HG02759 (cell line): ENCODE measurements around the gene SCG2.
A peak's percentile ranks its signal among the peaks of the same experiment; 100 is the strongest.

Source experiments
- ATAC-seq: cut with Tn5 transposase; IDR thresholded peaks from one replicate; pipeline ENCODE4 v1.9.1; 2021; ENCODE audit warnings: mild to moderate bottlenecking, moderate library complexity; ENCODE audit not compliant: unreplicated experiment

The SCG2 gene, protein sequence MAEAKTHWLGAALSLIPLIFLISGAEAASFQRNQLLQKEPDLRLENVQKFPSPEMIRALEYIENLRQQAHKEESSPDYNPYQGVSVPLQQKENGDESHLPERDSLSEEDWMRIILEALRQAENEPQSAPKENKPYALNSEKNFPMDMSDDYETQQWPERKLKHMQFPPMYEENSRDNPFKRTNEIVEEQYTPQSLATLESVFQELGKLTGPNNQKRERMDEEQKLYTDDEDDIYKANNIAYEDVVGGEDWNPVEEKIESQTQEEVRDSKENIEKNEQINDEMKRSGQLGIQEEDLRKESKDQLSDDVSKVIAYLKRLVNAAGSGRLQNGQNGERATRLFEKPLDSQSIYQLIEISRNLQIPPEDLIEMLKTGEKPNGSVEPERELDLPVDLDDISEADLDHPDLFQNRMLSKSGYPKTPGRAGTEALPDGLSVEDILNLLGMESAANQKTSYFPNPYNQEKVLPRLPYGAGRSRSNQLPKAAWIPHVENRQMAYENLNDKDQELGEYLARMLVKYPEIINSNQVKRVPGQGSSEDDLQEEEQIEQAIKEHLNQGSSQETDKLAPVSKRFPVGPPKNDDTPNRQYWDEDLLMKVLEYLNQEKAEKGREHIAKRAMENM

GRCh38 chr2:223601932-223602666 lies at the start of gene SCG2:
Gene SCG2 (minus strand): TSS chr2:223602361. CDS start chr2:223599282, 3,079 bp downstream.
- ATAC-seq: peak; percentile 82

DNA sequence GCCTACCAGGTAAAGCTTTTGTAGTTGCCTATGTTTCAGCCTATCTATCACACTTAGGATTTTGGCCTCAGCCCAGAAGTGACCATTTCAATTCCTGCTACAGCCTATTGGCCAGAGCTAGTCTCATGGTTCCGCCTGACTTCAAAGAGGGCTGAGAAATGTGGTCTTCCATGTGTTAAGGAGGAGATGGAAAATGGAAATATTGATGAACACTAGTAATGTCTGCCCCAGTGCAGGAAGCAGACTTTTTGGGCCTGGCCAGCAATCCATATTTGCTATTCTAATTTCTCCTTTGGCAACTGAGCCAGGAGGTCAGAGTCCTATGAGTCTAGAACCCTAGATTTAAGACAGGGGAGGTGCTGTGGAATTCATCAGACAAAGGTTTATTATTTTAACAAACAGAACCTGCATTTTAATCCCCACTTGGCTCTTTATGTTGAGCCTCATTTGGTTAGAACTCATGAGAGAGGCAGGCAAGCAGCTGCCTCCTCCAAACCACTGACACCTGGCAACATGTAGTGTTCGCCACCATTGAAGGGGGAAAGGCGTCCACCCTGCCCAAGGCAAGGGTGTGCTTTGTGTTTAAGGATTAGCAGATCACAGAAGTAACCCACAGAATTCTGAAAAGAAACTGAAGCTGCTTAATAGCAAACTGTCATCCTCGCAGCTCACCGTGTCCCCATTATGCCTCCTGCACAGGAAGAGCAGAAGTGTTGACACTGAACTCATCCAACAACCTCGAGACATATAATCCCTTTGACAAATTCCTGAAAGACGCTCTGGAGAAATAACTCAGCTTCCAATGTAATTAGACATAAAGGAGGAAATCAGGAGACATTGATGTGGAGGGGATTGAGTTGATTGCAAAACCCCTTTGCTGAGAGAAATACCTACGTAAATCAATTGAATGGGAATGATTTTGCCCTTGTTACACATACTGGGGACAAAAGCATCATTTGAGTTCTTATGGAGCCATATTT lies 47.7 kb upstream of the SCG2 start:
- ATAC-seq: no peak

DNA sequence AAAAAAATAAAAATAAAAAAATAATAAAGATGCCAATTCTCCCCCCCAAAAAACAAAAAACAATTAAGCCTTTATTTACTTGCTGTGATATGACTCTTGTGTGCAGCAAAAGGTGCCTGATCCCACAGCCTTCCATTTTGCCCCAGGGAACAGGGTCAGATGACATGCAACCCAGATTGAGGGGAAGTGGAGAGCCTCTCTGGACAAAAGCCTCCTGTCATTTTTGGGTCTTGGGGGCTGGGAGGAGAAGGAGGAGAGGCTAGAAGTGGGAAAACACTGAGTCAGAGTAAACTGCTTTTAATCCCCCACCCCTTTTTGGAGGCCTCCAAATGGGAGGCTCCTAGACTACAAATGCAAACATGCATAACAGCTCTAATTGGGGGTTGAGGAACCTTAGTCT lies 46.6 kb upstream of the SCG2 start:
- ATAC-seq: no peak

DNA sequence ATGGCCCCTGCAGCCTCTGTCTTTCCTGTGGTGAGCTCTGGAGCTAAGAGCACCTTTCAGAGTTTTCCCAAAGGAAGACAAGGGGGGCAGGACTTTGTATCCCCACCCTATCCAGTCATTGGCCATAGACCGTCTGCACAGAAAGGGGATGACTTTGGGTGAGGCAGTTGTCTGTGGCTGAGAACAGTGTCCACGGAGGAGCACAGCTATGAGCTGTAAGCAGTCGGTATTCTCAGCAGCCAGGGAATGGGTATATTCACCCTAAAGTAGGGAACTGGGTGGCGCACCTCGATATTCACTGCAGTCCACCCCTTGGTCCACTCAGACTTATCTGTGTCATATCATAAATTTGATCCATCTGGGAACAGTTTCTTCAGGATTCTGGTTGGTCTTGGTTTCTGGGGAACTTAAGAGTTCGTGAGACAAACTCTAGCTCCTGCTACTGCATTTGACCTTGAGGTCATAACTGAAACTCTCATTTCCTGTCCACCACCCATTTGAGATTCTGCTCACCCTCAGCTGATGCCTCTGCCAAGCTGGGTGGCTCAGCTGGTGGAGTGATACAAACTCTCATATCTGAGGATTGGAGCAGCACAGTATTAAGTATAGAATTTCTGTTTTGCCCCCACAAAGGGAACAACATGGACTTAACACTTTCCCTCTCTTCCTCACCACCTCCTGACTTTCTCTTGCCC lies 45.2 kb upstream of the SCG2 start:
- peak; percentile 87 for ATAC-seq

GRCh38 chr2:223644136-223644535 lies 42.0 kb upstream of the SCG2 start:
- no peak for ATAC-seq

GRCh38 chr2:223643309-223643708 lies 41.1 kb upstream of the SCG2 start:
- ATAC-seq: no peak

GRCh38 chr2:223642506-223642905 lies 40.3 kb upstream of the SCG2 start:
- ATAC-seq: no peak

GRCh38 chr2:223641082-223641481 lies 38.9 kb upstream of the SCG2 start:
- no peak for ATAC-seq

DNA sequence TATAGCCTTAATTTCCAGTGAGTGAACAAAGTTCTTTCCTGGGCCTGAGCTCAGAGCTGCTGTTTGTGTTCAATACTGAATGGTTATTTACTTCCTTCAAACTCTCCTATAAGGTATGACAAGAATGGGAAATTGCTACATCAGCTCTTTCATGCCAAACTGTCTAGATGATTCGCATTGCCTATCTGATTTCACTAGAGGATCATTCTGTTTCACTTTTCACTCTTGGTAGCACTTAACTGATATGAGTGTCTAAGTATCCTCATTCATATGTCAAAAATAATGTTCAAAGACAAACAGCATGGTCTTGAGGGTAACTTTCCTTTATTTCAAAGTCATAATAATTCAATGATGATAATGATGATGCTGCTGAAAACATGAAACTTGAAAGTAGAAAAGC lies 32.9 kb upstream of the SCG2 start:
- no peak for ATAC-seq

GRCh38 chr2:223634238-223634637 lies 32.1 kb upstream of the SCG2 start:
- no peak for ATAC-seq

DNA sequence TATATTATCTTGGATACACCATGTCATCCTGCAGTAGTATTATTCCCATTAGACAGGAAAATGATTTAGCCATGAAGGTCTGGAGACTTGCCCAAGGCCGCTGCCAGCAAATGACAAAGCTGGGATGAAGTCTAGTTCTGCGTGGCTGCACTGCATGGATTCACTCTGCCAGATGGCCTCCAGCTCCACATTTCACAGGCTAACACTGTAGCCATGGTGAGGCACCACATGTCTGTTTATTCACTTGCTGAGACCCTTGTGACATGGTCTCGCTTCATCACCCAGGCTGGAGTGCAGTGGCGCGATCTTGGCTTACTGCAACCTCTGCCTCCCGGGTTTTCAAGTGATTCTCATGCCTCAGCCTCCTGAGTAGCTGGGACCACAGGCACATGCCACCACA lies 31.5 kb upstream of the SCG2 start:
- no peak for ATAC-seq

GRCh38 chr2:223632826-223633225 lies 30.7 kb upstream of the SCG2 start:
- no peak for ATAC-seq

DNA sequence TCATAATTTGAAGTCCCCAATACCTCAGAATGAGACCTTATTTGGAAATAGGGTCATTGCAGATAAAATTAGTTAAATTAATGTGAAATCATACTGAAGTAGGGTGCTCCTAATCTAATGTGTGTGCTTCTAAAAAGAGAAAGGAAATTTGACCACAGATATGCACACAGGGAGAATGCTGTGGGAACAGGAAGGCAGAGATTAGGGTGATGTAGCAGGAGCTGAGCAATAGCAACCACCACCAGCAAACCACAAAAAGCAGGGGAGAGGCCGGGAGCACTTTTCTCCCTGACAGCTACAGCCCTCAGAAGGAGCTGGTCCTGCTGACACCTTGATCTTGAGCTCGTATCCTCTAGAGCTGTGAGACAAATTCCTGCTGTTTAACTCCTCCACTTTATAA lies 24.6 kb upstream of the SCG2 start:
- no peak for ATAC-seq

DNA sequence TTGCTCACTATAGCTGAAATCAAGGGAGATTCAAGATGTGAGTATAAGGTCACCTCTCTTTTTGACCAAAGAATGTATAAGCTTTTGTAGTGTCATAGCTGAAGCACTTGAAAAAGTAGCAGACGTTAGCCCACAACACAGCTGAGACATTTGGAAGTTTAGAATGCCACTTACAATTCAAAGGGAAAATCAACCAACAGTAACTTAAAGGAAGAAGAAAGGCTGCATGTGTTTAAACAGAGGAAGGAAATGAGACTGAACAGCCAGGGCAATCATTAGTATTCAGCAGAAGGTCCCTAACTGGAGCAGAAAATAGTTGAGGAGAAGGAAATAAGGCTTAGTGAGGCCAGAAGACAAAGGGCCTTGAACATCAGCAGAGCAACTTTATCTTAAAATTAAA lies 23.5 kb upstream of the SCG2 start:
- ATAC-seq: no peak

DNA sequence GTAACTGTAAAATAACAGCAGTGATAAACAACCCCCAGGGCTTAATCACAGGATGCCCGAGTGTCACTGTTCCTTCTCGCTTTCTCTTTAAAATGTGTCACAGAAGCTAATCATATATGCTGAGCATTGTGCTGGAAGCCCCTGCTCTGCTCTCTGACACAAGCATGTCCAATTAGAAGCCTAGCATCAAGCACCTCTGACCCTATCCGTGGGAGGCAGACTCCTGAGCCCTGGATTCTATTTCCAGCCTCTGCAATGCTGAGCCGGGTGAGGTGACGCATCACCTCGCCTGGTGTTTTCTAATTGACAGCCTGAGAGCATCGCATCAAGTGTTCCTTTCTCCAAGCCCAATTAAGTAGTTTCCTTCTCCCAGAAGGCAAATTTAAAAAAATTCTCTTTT lies 19.7 kb upstream of the SCG2 start:
- ATAC-seq: no peak

- ATAC-seq: no peak
Measured at GRCh38 chr2:223619486-223620129, 17.4 kb upstream of the SCG2 start.

GRCh38 chr2:223618172-223619035 lies 16.2 kb upstream of the SCG2 start:
- ATAC-seq: no peak

- ATAC-seq: no peak
Measured at GRCh38 chr2:223614534-223614933, 12.4 kb upstream of the SCG2 start.
